BLaER1 (cell line): ENCODE results near the gene TOP2A.
A peak's percentile ranks its signal among the peaks of the same experiment; 100 is the strongest.

Experiments
- H3K27ac ChIP-seq: shearing (Covaris generic); formaldehyde crosslinking; 2 replicates; pipeline ENCODE4 v1.8.1; 2022
- H3K27me3 ChIP-seq: shearing (Covaris generic); formaldehyde crosslinking; 2 replicates; pipeline ENCODE4 v1.8.1; 2022
- H3K36me3 ChIP-seq: shearing (Covaris generic); formaldehyde crosslinking; 2 replicates; pipeline ENCODE4 v1.8.1; 2022
- H3K4me1 ChIP-seq: shearing (Covaris generic); formaldehyde crosslinking; 2 replicates; pipeline ENCODE4 v1.8.1; 2022
- H3K4me2 ChIP-seq: shearing (Covaris generic); formaldehyde crosslinking; 2 replicates; pipeline ENCODE4 v1.8.1; 2022
- H3K4me3 ChIP-seq: shearing (Covaris generic); formaldehyde crosslinking; 2 replicates; pipeline ENCODE4 v1.8.1; 2022
- H3K9ac ChIP-seq: shearing (Covaris generic); formaldehyde crosslinking; 2 replicates; pipeline ENCODE4 v1.8.1; 2022
- H3K9me3 ChIP-seq: shearing (Covaris generic); formaldehyde crosslinking; 2 replicates; pipeline ENCODE4 v1.8.1; 2022
- H4K20me1 ChIP-seq: shearing (Covaris generic); formaldehyde crosslinking; 2 replicates; pipeline ENCODE4 v1.8.1; 2022
- Cebpa-rat ChIP-seq: shearing (Covaris generic); IDR thresholded peaks from 2 replicates; pipeline ENCODE4 v1.8.1; 2022

The TOP2A gene

DNA sequence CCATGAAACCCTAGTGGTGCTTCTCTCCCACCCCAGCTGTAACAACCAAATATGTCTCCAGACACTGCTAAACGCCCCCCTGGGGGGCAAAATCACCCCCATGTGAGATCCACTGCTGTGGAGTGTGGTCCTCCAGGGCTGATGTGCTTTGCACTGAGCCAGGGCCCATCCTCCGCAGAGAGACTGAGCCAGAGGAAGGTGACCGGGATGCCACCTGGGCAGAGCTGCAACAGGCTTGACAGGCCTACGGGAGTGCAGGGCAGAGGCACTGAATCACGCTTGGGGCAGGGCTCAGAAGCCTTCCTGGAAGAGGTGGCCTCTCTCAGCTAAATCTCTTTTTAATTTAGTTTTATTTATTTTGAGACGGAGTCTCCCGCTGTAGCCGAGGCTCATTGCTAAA lies 57.6 kb downstream of the TOP2A start:
- Histone ChIP-seq H3K36me3 (peaks cover 11% of the 10 kb centered on the region), H3K4me3 (no peak overlapping the region), H3K27ac (no peak overlapping the region), H4K20me1 (no peaks in the 10 kb centered on the region), H3K4me1 (peaks cover 44% of the 10 kb centered on the region), H3K9me3 (no peaks in the 10 kb centered on the region), H3K9ac (no peak overlapping the region), H3K4me2 (no peak overlapping the region), H3K27me3 (peaks cover 25% of the 10 kb centered on the region)
- no peak for TF ChIP-seq Cebpa-rat

DNA sequence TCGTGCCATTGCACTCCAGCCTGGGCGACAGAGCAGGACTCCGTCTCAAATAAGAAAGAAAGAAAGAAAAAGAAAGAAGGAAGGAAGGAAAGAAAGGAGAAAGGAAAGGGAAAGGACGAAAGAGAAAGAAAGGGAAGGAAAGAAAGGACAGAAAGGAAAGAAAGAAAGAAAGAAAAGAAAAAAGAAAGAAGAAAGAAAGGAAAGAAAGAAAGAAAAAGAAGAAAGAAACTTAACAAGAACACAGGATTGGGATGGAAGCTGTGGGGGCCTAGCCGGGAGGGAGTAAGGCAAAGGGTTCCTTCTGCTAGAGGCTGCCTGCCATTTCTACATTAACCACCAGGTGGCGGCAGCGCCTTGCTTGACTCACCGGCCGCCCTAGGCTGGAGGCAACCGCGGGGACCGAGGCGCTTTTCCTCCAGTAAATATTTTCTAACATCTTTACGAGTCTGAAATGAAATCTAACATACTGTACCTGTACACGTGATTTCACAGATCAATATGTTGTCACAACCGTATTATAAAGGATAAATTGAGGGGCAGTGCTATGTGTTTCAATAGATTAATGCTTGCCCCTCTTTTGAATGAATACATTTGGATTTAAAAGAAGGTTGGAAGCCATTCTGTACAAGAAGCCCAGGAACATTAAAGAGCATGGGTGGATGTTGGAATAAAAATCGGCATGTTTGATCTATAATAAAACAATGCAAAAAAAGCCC lies 59.2 kb downstream of the TOP2A start:
- Histone ChIP-seq H3K9ac (no peak overlapping the region), H3K36me3 (peaks cover 26% of the 10 kb centered on the region), H3K4me1 (peaks cover 40% of the 10 kb centered on the region), H4K20me1 (no peaks in the 10 kb centered on the region), H3K27me3 (peaks cover 15% of the 10 kb centered on the region), H3K27ac (no peak overlapping the region), H3K9me3 (no peaks in the 10 kb centered on the region), H3K4me2 (peak overlapping the region; percentile 56), H3K4me3 (no peak overlapping the region)
- TF ChIP-seq Cebpa-rat = no peak

DNA sequence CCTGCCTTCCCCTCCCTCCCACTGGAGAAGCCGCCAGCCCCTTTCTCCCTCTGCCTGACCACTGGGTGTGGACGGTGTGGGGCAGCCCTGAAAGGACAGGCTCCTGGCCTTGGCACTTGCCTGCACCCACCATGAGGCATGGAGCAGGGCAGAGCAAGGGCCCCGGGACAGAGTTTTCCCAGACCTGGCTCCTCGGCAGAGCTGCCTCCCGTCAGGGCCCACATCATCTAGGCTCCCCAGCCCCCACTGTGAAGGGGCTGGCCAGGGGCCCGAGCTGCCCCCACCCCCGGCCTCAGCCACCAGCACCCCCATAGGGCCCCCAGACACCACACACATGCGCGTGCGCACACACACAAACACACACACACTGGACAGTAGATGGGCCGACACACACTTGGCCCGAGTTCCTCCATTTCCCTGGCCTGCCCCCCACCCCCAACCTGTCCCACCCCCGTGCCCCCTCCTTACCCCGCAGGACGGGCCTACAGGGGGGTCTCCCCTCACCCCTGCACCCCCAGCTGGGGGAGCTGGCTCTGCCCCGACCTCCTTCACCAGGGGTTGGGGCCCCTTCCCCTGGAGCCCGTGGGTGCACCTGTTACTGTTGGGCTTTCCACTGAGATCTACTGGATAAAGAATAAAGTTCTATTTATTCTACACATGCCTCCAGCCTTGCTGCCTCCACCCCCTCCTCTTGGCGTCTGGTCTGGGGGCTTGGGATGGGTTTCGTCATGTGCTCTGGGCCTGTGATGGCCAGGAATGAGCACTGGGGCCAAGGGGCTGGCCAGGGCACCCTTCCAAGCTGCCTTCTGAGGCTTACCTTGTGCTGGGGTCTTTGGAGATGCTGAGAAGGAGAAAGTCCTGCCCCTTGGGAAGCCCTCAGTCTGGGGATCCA lies 60.5 kb downstream of the TOP2A start:
- Histone ChIP-seq H4K20me1 (no peaks in the 10 kb centered on the region; the same call in 1 of the 2 replicates), H3K27ac (no peak overlapping the region), H3K4me3 (no peak overlapping the region), H3K4me1 (peaks cover 43% of the 10 kb centered on the region), H3K27me3 (peaks cover 3% of the 10 kb centered on the region; the same call in 1 of the 2 replicates), H3K9ac (no peak overlapping the region; the same call in 1 of the 2 replicates), H3K36me3 (peaks cover 36% of the 10 kb centered on the region), H3K9me3 (no peaks in the 10 kb centered on the region), H3K4me2 (no peak overlapping the region)
- TF ChIP-seq Cebpa-rat = no peak

DNA sequence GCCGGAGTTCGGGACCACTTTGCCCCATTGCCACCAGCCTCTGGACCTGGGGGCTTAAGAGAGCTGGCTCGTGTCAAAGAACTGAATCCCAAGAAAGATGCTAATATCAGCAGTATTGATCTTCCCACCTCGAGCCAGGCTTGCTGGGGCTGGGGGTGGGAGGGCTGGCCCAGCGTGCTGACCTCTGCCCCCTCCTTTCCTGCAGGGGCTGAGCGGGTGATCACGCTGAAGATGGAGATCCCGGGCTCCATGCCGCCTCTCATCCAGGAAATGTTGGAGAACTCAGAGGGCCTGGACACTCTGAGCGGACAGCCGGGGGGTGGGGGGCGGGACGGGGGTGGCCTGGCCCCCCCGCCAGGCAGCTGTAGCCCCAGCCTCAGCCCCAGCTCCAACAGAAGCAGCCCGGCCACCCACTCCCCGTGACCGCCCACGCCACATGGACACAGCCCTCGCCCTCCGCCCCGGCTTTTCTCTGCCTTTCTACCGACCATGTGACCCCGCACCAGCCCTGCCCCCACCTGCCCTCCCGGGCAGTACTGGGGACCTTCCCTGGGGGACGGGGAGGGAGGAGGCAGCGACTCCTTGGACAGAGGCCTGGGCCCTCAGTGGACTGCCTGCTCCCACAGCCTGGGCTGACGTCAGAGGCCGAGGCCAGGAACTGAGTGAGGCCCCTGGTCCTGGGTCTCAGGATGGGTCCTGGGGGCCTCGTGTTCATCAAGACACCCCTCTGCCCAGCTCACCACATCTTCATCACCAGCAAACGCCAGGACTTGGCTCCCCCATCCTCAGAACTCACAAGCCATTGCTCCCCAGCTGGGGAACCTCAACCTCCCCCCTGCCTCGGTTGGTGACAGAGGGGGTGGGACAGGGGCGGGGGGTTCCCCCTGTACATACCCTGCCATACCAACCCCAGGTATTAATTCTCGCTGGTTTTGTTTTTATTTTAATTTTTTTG lies 61.6 kb downstream of the TOP2A start:
- peaks cover 45% of the 10 kb centered on the region for H3K4me1 ChIP-seq

DNA sequence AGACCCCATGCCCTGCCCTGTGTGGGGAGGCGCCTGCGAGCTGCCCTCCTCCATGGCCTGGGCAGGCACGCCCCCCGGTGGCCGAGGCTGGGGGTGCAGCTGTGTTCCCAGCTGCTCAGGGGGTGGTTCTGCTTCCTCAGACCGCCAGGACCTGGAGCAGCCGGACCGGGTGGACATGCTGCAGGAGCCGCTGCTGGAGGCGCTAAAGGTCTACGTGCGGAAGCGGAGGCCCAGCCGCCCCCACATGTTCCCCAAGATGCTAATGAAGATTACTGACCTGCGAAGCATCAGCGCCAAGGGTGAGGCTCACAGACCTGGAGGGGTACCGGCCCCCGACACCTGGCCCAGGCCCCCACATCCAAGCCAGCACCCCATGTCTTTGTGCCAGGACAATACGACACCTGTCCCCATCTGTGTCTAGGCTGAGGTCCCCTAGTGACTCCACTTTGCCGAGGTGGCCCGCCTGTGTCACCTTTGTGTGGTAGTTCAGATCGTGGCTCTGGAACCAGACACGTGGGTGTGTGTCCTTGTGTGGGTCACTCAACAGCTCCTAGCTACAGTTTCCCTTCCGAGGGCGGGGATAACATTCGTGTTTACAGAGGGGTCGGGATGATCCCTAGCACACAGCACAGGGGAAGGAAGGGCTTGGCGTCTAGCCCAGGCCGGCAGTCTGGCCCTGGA lies 62.4 kb downstream of the TOP2A start:
- no peaks in the 10 kb centered on the region for H3K9me3 ChIP-seq
- peaks cover 53% of the 10 kb centered on the region for H3K4me1 ChIP-seq
- H3K27ac ChIP-seq = no peak overlapping the region
- H4K20me1 ChIP-seq = peaks cover 5% of the 10 kb centered on the region; the same call in 1 of the 2 replicates
- no peak overlapping the region for H3K9ac ChIP-seq
- H3K4me2 ChIP-seq = peak overlapping the region; percentile 24; the same call in 1 of the 2 replicates
- no peaks in the 10 kb centered on the region for H3K27me3 ChIP-seq
- TF ChIP-seq Cebpa-rat = no peak
- H3K4me3 ChIP-seq = no peak overlapping the region
- H3K36me3 ChIP-seq = peaks cover 44% of the 10 kb centered on the region

More for the DNA sequence above, 61.6 kb downstream of the TOP2A start:
- H3K27ac ChIP-seq = no peak overlapping the region
- H3K9me3 ChIP-seq = no peaks in the 10 kb centered on the region
- H3K4me2 ChIP-seq = no peak overlapping the region
- H3K9ac ChIP-seq = no peak overlapping the region
- H4K20me1 ChIP-seq = no peaks in the 10 kb centered on the region; the same call in 1 of the 2 replicates
- H3K27me3 ChIP-seq = no peaks in the 10 kb centered on the region
- TF ChIP-seq Cebpa-rat = no peak
- H3K4me3 ChIP-seq = no peak overlapping the region
- H3K36me3 ChIP-seq = peaks cover 40% of the 10 kb centered on the region

DNA sequence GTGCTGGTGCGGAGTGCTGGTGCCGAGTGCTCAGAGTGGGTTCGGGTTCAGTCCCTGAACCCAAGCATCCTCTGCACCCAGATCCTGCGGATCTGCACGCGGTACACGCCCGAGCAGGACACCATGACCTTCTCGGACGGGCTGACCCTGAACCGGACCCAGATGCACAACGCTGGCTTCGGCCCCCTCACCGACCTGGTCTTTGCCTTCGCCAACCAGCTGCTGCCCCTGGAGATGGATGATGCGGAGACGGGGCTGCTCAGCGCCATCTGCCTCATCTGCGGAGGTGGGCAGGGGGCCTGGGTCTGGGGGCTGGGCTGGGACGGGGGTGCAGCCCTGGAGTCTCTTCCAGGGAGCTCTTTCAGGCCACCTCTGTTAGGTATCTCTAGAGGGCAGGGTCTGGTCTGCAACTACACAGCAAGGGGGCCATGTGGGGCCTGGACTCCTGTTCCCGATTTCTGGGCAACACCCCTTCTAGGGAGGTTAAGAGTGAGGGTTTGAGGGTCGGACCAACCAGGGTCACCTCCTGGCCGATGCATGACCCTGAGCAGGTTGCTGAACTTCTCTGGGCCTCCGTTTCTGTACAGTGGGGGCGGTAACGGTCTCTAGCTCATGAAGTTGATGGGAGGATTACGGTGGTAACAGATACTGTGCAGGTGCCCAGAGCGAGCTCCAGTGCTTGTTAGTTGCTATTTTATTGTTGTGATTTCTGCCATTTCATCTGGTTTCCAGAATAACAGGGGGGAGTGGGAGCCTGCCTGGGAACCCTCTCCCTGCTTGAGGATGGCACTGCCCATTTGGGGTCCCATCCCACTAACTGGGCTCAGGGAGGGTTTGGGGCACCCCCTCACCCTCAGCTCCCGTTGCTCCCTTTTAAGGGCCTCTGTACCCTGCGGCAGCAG lies 63.2 kb downstream of the TOP2A start:
- Histone ChIP-seq H3K27ac (no peak overlapping the region), H3K27me3 (no peaks in the 10 kb centered on the region), H3K4me2 (peak overlapping the region; percentile 24; the same call in 1 of the 2 replicates), H3K4me1 (peaks cover 57% of the 10 kb centered on the region), H4K20me1 (peaks cover 13% of the 10 kb centered on the region), H3K4me3 (no peak overlapping the region), H3K9me3 (no peaks in the 10 kb centered on the region), H3K9ac (no peak overlapping the region), H3K36me3 (peaks cover 52% of the 10 kb centered on the region)
- TF ChIP-seq Cebpa-rat = no peak

DNA sequence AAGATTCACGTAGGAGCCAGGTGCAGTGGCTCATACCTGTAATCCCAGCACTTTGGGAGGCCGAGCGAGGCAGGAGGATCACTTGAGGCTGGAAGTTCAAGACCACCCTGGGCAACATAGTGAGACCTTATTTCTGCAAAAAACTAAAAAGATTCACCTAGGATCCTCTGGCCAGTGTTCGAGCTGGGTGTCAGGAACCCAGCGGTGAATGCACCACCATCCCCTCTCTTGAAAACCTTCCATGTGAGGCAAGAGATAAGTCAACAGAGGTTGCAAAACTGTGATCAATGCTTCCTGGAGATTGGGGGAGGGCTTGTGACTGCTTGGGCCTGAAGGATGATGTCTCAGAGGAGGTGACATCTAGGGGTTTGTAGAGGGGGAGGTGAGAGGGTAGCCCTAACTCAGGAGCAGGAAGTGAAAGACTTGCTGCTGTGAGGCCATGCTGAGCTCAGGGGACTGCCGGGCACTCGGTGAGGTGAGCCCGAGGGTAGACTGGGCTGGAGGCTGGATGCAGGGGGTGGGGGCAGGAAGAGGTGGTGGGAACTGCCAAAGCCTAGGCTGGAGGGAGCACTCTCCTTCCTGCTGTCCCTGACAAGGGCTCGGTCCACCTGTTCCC lies 64.8 kb downstream of the TOP2A start:
- Histone ChIP-seq H3K4me1 (peaks cover 64% of the 10 kb centered on the region), H4K20me1 (peaks cover 29% of the 10 kb centered on the region), H3K4me2 (peak overlapping the region; percentile 97), H3K36me3 (peaks cover 59% of the 10 kb centered on the region), H3K9me3 (no peaks in the 10 kb centered on the region), H3K27me3 (no peaks in the 10 kb centered on the region), H3K27ac (peak overlapping the region; percentile 77; the same call in 1 of the 2 replicates), H3K4me3 (no peak overlapping the region), H3K9ac (peak overlapping the region; percentile 73; the same call in 1 of the 2 replicates)
- no peak for TF ChIP-seq Cebpa-rat

DNA sequence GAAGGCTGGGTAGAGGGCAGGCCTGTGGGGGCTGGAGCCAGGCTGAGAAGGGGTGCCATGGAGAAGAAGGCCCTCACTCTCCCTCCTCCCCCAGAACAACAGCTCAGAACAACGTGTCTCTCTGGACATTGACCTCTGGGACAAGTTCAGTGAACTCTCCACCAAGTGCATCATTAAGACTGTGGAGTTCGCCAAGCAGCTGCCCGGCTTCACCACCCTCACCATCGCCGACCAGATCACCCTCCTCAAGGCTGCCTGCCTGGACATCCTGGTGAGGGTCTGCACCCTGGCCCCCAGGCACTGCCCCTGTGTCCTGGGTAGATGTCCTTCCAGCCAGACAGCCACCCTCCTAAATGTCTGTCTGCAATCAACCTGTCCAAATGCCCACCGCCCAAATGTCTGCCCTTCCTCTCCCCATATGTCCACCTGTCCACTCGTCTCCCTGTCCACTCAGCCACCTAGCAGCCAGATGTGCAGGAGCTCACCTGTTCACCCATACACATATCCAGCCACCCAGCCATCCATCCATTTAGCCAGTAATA lies 65.4 kb downstream of the TOP2A start:
- Histone ChIP-seq H3K36me3 (peaks cover 59% of the 10 kb centered on the region), H3K9me3 (no peaks in the 10 kb centered on the region), H3K4me1 (peaks cover 70% of the 10 kb centered on the region), H3K4me3 (no peak overlapping the region), H3K4me2 (peak overlapping the region; percentile 97), H3K27me3 (no peaks in the 10 kb centered on the region), H4K20me1 (peaks cover 30% of the 10 kb centered on the region), H3K27ac (peak overlapping the region; percentile 77), H3K9ac (peak overlapping the region; percentile 73)
- TF ChIP-seq Cebpa-rat = no peak
